Hematopoietic multipotent progenitor cell (in vitro differentiated cells): ENCODE data around the gene SRP14. TPM values are rescaled to one million over a fixed set of nuclear protein-coding genes. Genes with fewer than 3 reads are reported as not detected.
"Not testable (repeated sequence)": the region's sequence is repeated elsewhere in the genome, so short reads cannot be mapped to it uniquely, and the experiment has no call there.

ENCODE experiments used
- DNase-seq, 3 donors: peaks; one replicate each; pipeline ENCODE4 v3.0.0-alpha.2; 2011 to 2015; ENCODE audit warnings: low read depth in 2 of 3, low spot score in 2 of 3
- total RNA-seq: library from RNA; depleted of rRNA; stranded (reverse); fragments of >200 nt; gene quantifications from one replicate; pipeline ENCODE4 v1.2.3, GENCODE V29; 2012

SRP14 gene
- total RNA-seq, 1 donor: 75.1 TPM

DNA sequence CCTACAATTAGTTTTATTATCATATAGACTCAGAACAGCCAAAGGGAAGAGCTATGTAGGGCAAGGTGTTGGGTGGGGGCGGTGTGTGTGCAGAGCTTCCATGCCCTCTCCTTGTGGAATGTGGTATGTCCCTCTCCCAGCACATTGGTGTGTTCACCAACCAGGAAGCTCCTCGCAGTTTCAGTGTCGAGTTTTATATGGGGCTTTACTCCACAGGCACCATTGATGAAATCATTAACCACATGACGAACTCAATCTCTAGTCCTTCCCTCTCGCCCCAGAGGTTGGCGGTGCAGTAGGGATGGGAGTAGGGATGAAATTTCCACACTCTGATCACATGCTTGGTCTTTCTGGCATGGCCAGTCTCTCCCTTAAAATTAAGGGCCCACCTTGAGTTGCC lies 13.6 kb upstream of the SRP14 start:
- DNase-seq: no peak

DNA sequence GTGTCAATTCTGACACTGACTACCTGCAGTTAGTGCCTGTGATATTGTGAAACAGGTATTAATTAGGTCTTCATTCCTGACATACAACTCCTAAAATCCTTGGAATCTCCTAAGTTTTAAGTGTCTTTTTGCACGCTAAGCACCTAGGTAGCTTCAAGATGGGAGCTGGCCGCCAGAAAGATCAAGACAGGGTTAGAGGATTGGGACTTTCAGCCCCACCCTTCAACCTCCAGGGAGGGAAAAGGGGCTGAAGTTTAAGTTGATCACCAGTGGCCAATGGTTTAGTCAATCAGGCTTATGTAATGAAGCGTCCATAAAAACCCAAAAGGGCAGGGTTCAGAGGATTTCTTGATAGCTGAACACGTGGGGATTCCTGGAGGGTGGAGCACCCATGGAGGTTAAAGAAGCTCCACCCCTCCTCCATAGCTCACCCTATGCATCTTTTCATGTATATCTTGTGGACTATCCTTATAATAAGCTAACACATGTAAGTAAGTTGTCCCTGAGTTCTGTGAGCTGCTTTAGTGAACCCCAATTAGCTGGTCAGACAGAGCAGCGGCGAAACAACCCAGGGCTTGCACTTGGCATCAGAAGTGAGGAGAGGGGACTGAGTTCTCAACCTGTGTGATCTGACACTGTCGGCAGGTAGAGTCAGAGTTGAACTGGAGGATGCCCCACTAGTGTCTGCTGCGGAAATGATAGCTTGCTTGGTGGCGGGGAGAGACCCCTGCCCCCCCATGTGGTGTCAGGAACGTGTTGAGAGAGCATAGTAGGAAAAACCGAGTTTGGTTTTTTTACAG lies 12.8 kb upstream of the SRP14 start:
- no peak for DNase-seq

GRCh38 chr15:40050788-40051470 lies 11.9 kb upstream of the SRP14 start:
- no peak for DNase-seq

- DNase-seq: no peak
These were observed 10.0 kb upstream of the SRP14 start for GRCh38 chr15:40048926-40049475.

- DNase-seq: peak in 1 of 3 donors; percentile 86
These were observed 9.3 kb upstream of the SRP14 start for GRCh38 chr15:40048211-40048792.

GRCh38 chr15:40047415-40048210 lies 8.6 kb upstream of the SRP14 start:
- DNase-seq: peak in 2 of 3 donors; percentile 86 to 88

GRCh38 chr15:40046721-40047414 lies 7.9 kb upstream of the SRP14 start:
- no peak for DNase-seq

GRCh38 chr15:40045572-40046217 lies 6.7 kb upstream of the SRP14 start:
- no peak for DNase-seq

- peak; percentile 54 to 88 (median 88) for DNase-seq
These were observed 6.0 kb upstream of the SRP14 start for GRCh38 chr15:40044717-40045571.

DNA sequence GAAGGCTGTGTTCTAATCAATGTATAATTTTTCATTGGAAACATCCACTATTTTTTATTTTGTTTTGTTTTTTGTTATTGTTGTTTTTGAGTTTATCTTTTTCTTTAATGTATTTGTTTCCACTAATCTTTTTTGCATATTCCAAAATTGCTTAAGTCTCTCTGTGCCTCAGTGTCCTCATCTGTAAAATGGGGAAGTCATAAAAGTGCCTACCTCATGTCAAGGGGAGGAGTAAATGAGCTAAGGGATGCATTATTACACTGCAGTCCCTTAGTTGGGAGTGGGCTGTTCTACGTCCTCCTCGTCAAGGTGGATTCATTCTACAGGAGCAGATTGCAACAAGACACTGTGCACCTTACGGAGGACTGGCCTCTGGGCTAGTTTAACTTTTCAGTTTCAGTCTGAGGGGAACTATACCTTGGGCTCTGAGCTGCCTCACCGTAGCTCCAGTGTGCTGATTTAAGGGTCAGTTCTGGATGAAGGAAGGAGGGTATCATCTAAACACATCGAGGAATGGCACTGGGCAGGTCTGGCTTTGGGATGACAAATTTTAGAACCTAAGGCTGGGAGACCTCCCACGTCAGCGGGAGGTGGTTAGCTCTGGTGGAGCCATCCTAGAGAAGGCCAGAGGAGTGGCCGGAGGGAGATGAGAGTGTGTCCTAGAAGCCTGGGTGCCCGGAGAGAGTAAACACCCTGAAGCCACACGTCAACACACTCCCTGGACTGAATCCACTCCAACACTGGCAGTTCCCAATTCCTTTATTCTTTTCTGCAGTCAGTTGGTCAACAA lies 5.1 kb upstream of the SRP14 start:
- DNase-seq: no peak

DNA sequence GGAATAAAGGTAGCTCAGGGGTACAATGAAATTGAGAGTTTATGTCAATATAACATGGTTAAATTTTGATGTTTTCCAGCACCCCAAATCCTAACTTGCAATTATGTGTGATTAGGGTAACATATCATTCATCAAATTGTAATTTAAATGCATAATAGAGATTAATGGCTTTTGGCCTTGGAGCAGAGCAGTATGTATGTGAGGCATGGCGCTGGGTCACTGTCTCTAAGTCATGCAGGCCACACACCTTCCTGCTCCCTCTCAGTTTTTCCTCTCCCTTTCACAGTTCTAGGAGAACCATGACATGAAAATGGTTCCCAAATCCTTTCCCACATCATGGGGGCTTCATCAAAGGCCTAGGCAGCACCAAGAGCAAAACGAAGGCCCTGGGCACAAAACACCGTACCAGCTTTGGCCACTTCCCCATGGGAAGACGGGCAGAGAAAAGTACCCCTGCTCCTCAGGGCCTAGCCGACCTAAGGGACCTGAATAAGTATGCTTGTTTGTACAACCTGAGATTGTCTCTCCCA lies 3.9 kb upstream of the SRP14 start:
- DNase-seq: no peak

DNA sequence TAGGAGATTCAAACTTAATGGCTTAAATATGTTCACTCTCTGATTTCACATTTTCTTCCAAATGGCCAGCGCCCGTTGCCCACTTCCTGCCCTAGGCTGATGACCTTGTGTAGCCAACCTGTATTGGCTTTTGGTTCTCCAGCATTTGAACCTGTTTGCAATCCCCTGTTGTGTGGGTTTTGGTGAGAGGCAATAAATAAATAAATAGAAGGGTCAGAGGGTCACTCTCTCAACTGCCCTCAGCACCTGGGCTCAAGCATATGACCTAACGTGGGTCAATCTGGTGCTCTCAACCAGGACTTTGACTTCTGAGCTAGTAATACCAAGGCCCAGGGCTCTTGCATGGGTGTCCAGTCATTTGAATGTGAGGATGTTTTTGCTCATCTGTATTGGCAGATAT lies 1.8 kb upstream of the SRP14 start:
- no peak for DNase-seq

DNA sequence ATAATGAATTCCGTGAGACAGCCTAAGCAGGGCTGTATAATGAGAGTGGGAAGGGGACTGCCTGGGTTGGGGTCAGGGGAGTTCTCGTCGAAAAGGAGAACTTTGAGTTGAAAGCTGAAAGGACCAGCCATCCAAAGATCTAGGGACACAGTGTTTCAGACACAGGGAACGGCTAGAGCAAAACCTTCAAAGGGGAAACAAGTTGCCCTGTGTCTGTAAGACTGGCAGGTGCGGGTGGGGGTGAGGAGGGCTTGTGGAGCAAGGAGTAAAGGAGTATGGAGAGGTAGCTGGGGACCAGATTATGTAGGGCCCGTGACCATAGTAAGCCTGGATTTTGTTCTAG lies 1.3 kb upstream of the SRP14 start:
- DNase-seq: no peak

- no peak for DNase-seq
These were observed 725 bp downstream of the SRP14 start for GRCh38 chr15:40038275-40038637.

DNA sequence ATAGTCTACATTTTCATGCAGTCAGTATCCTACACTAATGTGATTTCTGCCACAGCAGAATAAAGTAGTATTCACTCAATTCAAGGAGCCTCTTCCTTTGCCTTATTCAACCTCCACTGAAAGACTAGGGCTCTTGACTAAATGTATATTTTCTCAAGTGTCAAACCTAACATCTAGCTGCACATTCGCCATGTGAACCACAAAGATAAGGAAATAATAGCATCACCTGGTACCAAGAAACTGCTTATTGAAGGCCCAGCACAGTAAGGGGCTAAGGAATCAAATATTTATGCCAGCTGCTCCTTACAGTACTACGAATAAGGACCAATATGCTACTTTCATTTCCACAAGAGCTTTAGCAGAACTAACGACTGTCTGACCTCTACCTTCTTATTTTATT lies 1.3 kb downstream of the SRP14 start:
- DNase-seq: no peak

DNA sequence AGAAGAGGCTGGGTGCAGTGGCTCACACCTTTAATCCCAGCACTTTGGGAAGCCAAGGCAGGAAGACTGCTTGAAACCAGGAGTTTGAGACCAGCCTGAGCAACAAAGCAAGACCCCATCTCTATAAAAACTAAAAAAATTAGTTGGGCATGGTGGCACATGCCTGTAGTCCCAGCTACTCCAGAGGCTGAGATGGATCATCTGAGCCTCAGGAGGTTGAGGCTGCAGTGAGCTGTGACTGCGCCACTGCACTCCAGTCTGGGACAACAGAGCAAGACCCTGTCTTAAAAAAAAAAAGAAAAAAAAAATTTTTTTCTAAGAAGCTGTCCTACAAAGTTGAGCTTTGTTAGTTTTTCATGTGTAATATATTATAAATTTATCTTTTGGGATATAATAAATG lies 3.8 kb downstream of the SRP14 start:
- not testable (repeated sequence) for DNase-seq

DNA sequence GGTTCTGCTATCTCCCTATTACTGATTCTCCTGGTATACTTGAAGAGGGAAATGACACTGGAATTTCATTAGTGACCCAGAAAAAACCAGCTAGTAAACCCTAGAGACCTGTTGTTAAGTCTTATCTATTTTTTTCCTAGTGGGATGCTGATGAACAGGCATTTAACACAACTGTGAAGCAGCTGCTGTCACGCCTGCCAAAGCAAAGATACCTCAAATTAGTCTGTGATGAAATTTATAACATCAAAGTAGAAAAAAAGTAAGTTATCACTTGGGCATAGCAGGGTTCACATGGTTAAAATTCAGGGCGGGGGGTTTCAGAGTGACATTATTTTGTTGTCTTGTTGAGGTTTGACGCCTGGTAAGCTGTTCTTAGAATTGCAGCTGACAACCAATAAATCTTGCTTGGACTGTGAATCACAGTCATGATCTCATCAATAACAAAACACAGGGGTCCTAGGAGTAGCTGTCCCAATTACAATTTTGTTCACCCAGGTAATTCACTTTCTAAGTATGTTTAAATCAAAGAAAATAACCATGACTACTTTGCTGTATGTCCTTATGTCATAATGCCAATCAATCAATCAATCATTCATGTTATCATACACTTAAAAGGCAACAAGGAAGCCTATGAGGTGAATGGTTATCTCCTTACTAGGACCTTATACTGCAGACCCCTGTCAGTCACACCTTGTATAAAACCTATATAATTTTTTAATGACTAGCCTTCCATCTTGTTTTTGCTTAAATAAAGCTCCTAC lies 4.6 kb downstream of the SRP14 start:
- DNase-seq: no peak
